GM11168 (cell line): ENCODE results near the gene MYO5B.

Experiments used
- in situ Hi-C: fragments of 300-500 bp; cut with MboI; formaldehyde crosslinking; loops from one replicate; pipeline ENCODE4 v1.12.0; 2022; ENCODE audit warnings: low sequenced_read_pairs; ENCODE audit not compliant: unreplicated experiment

The MYO5B gene

DNA sequence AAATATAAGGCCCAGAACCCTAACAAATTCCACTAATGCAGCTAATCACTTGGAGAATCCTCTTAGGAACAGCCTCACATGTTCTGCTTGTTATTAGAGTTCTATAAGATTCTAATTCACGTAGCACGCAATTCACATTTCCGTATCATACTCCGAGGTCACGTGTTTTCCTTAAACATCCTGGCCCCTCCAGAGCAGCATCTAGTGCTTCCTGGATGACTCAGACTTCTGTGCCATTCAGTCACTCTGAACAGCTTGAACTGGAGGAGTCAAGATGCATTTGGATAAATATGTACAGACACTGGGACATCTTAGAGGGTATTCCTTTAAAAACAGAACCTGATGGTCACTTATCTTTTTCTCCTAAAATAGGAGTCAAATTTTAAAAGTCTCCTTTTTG, 156.5 kb downstream of the MYO5B start:
- in situ Hi-C loops = no loop called here

DNA sequence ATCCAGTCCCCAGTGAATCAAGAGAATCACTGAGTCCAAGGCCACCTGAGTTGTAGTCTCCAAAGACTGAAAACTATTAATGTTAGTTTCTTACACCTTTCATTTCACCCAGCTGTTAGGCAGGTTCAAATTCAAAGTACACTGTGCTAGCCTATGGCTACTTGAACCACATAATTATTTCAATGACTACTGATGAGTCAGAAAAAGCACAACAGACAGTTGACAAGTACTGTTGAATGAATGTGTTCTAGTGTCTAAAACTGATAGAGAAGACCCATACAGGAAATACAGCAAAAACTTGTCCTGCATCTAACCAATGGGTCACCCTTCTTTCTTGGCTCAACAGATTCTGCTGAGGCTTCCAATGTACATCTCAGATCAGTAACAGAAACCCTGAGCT, 160.9 kb downstream of the MYO5B start:
- in situ Hi-C loops = no loop called here

DNA sequence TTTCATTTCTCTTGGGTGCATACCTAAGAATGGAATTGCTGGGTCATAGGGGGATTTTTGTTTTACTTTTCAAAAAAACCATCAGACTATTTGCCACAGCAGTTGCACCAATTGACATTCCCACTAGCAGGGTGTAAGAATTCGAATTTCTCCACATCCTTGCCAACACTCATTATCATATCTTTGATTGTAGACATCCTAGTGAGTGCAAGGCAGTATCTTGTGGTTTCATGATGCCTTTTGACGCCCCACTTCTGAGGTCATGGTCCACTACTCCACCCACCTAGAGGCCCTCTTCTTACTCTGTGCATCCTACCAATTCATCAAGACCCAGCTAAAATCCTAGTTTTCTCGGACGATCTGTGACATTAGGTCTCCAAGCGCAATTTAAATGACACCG, 161.9 kb downstream of the MYO5B start:
- in situ Hi-C loops = no loop called here

DNA sequence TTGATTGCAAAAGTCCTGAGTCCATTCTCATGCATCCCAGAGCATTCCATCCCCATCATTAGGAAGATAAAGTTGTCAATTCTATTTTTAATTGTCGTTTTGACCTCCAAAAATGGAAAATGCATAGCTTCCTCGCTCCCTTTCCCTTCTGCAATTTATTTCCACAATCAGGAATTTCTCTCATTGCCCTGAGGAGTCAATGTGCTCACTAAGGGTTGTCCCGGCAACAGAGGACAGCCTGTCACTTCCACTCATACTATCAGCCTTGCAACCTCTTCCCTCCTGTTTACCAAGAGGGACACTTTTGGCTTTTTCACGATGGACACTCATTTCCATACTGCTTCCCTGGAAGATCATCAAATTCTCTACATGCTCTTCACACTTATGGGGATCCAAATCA, 164.8 kb downstream of the MYO5B start:
- in situ Hi-C loops = no loop called here

DNA sequence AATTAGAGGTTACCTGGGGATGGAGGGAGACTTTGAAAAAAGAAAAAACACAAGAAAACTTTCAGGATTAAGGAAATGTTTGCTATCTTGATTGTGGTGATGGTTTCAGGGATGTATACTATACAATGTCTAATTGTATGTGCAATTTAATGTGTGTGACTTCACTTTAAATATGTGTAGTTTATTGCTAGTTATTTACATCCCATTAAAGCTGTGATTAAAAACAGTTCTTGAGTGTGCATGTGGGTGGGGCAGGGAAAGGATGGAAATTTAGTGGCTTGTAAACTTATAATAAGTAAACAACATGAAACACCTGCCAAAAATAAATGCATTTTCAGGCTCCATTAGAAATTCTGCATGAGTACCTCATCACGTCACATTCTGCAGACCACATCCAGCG, 167.0 kb downstream of the MYO5B start:
- in situ Hi-C loops = no loop called here

DNA sequence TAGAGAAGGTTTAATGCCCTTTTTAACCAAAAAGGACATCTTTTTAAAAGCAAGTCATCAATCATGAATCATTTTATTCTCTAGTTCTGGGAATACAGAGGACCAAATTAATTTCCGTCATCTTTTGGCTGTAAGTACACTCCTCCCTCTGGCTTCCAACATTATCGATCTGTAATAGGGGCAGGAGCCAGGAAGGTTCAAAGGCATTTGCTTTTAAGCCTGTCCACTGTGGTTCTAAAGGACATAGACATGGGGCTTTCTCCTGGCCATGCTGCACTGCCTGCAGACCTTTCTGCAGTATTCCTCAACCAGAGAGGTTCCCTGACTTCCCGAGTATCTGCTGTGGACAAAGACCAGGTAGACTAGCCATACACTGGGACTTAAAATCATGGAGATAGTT, 170.5 kb downstream of the MYO5B start:
- in situ Hi-C loops = no loop called here

DNA sequence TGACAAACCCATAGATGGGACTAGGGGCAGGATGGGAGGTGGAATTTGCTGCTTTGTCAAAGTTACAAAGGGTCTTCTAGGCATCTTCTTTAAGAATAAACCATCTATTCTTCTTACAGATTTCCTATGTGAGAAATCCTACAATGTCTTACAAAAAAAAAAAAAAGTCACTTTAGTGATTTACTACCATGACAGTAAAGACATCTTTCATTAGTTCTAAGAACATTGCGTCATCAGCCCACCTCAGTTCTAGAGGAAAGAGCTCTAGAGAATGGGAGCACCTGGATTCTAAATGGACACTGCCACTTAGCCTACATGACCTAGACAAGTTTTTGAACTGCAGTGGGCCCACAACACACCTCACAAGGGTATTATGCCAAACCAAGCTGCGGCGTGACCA, 172.0 kb downstream of the MYO5B start:
- in situ Hi-C loops = no loop called here

DNA sequence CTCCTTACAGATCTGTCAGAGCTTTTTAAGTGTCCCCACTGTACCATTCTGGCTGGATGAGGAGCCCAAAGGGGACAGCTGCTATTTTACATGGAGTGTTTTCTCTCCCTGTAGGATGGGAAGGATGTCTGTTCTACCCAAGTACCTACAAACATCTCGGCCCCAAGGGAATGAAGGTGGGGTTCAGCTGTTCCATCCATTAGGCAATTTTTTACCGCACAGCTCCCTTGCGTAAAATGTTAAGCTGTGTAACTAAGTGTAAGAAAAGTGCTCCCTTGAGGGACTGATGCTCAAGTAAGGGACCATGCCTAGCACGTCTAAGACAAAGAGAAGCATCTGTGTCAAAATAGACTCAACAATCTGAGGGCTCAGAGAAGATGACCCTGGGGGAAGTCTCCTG, 180.3 kb downstream of the MYO5B start:
- in situ Hi-C loops = no loop called here

DNA sequence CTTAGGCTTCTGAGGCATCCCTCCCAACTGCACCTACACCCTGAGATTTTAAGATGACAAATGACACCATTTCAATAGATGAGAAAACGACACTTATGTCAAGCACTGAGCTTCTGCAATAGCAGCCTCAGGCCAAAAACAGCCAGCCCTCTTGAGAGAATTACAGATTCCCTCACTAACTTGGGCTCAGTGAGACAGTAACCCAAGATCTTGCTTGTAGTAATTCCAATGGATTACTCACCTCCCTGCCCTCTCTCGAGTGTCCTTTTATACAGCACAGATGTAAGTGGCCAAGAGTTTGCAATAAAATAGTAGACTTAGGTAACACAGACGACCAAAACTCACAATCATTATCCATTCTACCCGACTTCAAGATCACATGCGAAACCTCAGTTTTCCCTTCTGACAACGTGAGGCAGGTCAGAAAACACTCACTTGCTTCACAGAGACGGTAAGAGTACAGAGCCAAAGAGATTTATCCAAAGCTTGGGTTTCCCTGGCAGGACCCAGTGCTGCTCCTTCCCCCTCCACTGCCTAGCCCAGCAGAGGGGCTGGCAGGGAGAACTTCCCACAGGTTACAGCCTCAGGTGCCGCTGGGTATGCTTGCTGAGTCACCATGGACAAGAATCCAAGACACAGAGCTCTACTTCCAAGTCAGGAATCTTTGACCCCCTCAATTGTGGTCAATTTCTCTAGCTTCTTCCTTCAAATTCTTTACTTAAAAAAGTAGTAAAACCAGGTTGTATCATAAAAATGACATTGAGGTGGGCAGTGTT, 181.4 kb downstream of the MYO5B start:
- in situ Hi-C loops = no loop called here

DNA sequence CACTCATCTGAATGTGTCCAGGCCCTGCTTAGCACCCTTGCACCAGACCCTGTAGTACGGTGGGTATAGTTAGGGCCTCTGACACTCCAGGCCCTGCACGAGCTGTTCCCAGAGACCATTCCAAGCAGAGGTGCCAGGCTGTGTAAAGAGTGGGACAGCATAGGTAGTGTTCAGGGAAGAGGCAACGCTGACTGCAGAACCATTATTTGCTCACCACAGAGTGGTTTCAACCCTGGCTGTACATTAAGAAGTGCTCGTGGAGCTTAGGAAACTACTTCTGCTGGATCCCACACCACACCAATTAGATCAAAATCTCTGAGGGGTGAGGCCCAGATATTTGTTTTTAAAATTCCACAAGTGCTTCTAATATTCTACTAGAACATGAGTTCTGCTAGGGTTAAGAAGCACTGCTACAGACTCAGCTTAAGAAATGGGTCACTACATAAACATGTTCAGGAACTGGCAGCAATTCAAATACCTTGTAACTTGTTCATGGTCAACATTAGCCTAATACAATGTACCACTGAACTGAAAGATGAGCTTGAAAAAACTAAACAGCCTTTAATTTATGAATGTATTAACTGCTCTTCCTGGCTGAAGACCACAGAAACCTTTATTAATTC, 183.0 kb downstream of the MYO5B start:
- in situ Hi-C loops = no loop called here

DNA sequence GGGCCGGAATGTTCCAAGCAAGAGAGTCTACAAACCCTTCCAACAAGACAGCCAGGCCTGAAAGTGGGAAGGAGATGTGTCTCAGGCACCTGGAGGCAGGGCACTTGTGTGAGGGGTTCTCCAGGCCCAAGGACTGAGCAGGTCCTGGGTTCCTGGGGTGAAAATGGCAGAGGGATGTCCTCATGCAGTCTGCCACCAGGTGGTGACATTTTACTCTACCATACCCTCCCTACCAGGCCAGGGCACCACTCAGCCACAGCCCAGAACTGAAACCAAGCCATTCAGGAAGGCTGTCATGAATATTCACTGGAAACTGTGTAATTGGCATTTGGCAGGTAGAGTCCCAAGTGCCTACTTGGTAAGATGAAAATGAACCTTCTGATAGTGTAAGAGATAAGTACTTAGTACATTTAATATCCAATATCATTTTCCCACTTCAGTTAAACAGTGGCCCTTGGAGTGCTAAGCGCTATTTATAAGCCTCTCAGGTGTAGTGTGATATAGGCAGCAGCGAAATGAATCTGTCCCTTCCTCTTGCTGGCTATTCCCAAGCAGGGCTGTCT, 185.1 kb downstream of the MYO5B start:
- in situ Hi-C loops = no loop called here

DNA sequence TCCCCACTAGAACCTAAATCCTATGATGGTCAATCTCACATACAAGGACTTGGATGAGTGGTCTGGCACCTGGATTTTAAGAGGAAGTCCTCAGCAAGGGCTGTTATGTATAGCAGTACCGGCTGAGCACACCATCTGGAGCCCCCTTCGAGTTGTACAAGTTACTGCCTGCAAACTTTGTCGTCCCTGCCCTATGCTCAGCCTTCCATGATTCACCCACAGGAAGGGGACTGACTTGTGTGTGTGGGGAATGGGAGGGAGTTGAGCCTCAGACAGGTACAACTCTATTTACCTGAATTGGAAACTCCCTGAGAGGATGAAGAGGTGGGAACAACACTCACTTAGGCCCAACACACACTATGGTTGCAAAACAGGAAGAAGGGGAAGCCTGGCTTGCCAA, 186.6 kb downstream of the MYO5B start:
- in situ Hi-C loops = no loop called here

DNA sequence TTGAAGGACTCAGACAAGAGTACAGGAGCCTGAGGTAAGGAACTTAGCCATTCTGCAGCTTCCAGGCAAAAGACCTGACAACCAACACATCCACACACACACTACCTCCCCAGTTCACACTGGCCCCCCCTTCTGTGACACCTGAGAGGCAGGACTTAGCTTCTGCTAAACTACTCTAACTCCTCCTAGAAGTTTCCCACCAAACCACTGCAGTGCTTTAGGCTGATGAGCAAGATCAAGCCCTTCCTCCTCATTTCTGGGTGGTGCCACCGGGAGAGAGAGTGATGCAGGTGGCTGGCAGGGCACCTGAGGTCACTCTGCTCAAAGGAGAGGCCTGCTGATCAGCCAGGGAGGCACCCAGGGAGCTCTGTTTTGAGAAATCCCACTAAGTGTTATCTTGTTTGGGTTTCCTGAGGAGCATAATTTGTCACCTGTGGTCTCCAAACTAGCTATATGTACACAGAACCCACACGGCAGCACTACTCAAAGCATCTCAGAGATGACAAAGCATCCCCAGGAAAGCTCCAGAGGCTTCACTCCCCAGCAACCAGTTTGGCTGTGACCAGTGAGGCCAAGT, 188.4 kb downstream of the MYO5B start:
- in situ Hi-C loops = no loop called here

DNA sequence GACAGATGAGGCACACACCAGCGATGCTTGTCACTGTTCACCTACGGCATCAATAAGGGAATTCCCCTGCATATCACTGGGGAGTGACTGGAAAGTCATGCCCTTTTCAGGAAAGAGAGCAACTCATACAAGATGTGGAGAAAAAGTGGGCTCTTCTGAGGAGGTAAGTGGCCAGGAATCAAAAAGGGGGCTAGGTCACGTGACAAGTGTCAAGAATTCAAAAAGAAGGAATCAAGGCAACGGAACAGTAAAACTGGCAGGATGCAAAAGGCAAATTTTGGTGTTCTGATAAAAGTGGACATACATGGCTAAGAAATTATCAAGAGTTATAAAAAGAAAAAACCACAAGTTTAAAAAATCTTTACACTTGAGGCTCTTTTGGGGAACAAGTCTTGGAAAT, 190.9 kb downstream of the MYO5B start:
- in situ Hi-C loops = no loop called here

DNA sequence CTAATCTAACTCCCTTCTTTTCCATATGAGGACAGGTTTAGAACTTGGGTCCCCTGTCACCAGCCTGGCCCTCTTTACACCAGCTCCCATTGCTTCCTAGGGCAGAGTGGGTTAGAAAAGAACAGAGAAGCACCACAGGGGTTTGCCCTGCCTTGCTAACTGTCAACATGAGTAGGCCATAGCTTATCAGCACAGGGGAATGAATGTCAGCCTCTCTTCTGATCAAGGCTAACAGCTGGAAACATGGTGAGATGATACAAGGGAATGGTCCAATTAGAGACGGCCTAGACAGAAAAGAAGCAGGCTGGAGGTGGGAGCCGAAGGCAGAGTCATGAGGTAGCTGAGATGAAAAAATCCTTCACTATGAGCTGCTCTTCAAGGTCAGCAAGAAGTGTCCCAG, 192.2 kb downstream of the MYO5B start:
- in situ Hi-C loops = no loop called here

DNA sequence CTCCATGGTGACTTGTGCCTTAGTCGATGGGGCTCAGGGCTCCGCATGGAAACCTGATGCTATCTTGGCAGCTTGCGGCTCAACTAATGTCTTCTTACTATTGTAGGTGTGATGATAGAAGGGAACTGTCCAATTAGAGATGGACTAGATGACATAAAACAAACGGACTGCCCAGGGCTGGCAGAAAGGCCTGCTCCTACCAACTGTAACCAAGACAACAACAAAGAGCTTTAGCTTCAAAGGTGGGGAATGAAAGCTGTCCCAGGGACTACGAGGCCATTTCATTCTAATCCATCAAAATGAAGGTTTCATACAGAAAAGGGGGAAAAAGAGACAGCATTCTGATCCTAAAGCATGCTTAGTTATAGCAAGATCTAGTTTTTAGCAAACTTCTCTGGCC, 194.7 kb downstream of the MYO5B start:
- in situ Hi-C loops = no loop called here

DNA sequence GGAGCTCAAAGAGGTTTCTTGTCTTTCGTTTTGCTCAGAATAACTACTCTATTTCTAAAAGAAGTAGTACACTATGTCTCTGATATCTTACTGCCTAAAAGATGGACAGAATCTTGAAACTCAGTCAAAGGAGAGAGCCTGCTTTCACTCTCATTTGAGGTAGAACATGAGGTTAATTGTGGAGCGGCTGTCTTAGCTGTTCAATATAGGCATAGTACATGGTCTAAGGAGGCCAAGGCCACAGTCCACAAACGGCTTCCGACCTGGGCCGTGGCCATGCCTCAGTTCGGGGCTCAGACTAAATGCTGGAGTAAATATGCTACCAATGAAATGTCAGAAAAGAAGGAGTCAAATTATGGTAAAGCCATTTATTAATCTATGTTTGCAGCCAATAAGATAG, 195.8 kb downstream of the MYO5B start:
- in situ Hi-C loops = no loop called here

DNA sequence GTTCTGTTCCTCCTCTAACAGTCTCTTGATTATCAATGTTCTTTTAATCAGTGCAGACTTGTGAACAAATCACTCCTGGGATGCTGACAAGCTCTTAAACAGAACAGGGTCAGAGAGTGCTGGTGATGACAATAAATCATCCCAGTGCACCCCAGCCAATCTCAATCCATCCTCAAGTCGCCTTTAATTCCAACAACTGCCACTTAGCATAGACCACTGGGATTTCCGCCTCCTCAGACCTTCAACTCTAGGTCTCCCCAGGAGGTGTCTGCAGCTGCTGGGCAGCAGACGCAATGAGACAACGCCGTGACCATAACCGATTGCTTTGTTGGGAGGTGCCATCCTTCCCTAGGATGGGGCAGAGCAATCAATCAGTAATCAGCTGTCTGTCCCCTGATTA, 197.4 kb downstream of the MYO5B start:
- in situ Hi-C loops = no loop called here

DNA sequence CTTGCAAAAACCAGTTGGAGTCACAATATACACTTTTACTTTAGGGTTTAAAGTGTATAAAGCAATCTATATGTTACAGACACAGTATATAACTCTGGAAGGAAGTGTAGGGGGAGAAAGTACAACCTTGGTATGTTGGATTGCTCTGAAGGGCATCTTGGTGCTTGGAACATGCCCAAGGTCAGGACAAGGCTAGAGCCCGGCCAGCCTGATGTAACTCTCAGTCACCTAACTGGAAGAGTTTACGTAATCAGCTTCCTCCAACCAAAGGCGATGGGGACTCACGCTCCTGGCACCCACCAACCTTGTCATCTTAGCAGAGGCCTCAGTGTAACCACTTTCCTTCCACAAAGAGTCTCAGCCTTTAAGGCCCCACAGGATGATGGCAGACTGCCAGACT, 200.5 kb downstream of the MYO5B start:
- in situ Hi-C loops = no loop called here

DNA sequence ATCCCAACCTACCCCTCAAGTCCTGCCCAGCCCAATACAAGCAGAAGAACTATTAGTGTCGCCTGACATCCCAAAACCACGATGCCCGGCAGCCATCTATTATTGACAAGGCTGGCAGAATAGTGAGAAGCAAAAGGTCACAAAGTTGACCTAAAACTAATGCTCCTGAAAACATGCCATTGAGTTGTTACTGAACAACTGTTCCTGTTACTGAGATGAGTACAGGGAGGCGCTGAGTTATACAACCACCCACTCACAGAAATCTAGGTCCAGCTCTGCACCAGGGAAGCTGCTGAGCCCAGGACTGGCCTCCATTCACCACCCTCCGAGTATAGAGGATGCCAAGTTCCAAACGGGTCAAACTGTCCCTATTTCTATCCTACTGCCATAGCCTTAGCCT, 201.6 kb downstream of the MYO5B start:
- in situ Hi-C loops = no loop called here

DNA sequence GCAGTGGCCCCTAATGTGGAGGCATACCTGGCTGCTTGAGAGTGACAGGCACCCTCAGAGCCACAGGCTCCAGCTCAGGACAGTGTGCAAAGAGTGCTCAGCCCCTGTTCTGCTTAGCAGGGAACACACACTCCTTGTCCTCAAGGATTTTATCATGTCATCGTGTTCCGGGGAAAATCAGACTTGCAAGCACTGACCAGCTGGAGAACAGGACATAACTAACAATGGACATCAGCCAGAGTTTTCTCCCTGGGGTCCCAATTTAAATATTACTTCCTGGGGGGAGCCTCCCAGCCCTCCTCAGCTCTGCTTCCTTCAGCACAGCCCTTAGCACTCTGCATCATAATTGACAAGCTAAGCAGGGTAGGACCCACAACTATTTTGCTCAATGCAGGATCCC, 206.2 kb downstream of the MYO5B start:
- in situ Hi-C loops = no loop called here

DNA sequence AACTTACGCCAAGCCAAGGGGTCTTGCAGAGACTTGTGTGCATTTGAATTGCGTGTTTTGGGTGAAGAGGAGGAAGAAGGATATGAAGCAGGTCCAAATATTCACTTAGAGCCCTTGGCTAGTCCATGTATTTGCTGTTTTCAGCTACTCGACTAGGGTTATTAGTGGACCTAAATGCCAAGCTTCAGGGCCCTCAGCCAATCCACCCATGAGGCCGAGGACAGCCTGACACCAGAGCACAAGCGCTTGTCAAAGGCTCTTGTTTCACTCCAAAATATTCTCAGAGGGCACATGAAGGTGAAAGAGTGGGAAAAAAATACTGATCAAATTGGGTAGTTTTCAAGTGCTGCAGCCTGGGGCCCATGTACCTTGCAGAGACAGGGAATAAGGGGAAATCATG, 206.8 kb downstream of the MYO5B start:
- in situ Hi-C loops = no loop called here
